B cell (primary cell): ENCODE data around the gene EIF2A. TPM values are rescaled to one million over a fixed set of nuclear protein-coding genes. Genes with fewer than 3 reads are reported as not detected.

ENCODE experiments used
- ATAC-seq: fragments of 200-7000 bp; cut with Tn5 transposase; one replicate; pipeline ENCODE4 v1.10.0; 2021; ENCODE audit warnings: low read depth, mild to moderate bottlenecking, moderate number of reproducible peaks, moderate library complexity
- CTCF ChIA-PET: fragments of 350-600 bp; sonication (Branson Sonifier 250); formaldehyde crosslinking; loops from one replicate; lab custom pipeline; 2021; ENCODE audit warnings: antibody characterized with exemption, inconsistent platforms; lab: Charles Lee
- POLR2A ChIA-PET: fragments of 350-600 bp; sonication (Branson Sonifier 250); formaldehyde crosslinking; loops from one replicate; lab custom pipeline; 2021; ENCODE audit warnings: antibody characterized with exemption; lab: Charles Lee
- DNase-seq: peaks from one replicate; pipeline ENCODE4 v3.0.0; 2013
- H2AFZ ChIP-seq: 2 replicates; pipeline ENCODE4 v1.6.1; 2012; ENCODE audit warnings: mild to moderate bottlenecking, low read depth, low read length; ENCODE audit not compliant: insufficient read depth, poor library complexity, severe bottlenecking
- H3K27ac ChIP-seq, 2 donors: 1 replicate in 1 of 2; 2 replicates in 1 of 2; pipeline ENCODE4 v1.5.1; 2012 to 2013; ENCODE audit warnings: low read length in 2 of 2, mild to moderate bottlenecking in 2 of 2, moderate library complexity in 1 of 2
- H3K27me3 ChIP-seq, 4 experiments: fragments of 200-600 bp in 1 of 4; sonication (generic) in 1 of 4; replicated peaks in 1 of 4; 1 replicate in 2 of 4; 2 replicates in 2 of 4; pipeline versions ENCODE4 v1.6.1 to v1.7.0; 2013 to 2016; ENCODE audit warnings: low read length in 3 of 4, mild to moderate bottlenecking in 2 of 4, mixed read lengths in 1 of 4, moderate library complexity in 1 of 4; ENCODE audit not compliant: insufficient read depth in 4 of 4, control insufficient read depth in 3 of 4; ENCODE audit errors: control extremely low read depth in 1 of 4
- H3K36me3 ChIP-seq, 2 experiments: replicated peaks in 1 of 2; 1 replicate in 1 of 2; 2 replicates in 1 of 2; pipeline versions ENCODE4 v1.6.1 to v1.7.1; 2013; ENCODE audit warnings: low read length in 1 of 2; ENCODE audit not compliant: insufficient read depth in 2 of 2, control insufficient read depth in 1 of 2; ENCODE audit errors: control extremely low read depth in 1 of 2, extremely low read depth in 1 of 2
- H3K4me1 ChIP-seq, 2 donors: fragments of 200-600 bp in 1 of 2; sonication (generic) in 1 of 2; 1 replicate in 1 of 2; 2 replicates in 1 of 2; pipeline versions ENCODE4 v1.5.1 to v1.6.1; 2013 to 2017; ENCODE audit warnings: low read length in 2 of 2; ENCODE audit not compliant: control insufficient read depth in 2 of 2, insufficient read depth in 2 of 2
- H3K4me2 ChIP-seq: replicated peaks from 2 replicates; pipeline ENCODE3; 2012; ENCODE audit warnings: mild to moderate bottlenecking, low read depth, low read length; ENCODE audit not compliant: poor library complexity, severe bottlenecking
- H3K4me3 ChIP-seq, 5 experiments: fragments of 200-600 bp in 1 of 5; sonication (generic) in 1 of 5; 1 replicate in 3 of 5; 2 replicates in 2 of 5; pipeline versions ENCODE4 v1.5.1 to v1.7.0; 2011 to 2016; ENCODE audit warnings: low read length in 4 of 5, mild to moderate bottlenecking in 4 of 5, low read depth in 2 of 5, control low read depth in 1 of 5, moderate library complexity in 1 of 5; ENCODE audit not compliant: insufficient read depth in 1 of 5; ENCODE audit errors: control extremely low read depth in 1 of 5, extremely low read depth in 1 of 5
- H3K79me2 ChIP-seq: fragments of 200-600 bp; sonication (generic); one replicate; pipeline ENCODE4 v1.6.0; 2016; ENCODE audit warnings: low read length; ENCODE audit not compliant: control insufficient read depth, insufficient read depth
- H3K9ac ChIP-seq: fragments of 200-600 bp; sonication (generic); 2 replicates; pipeline ENCODE4 v1.6.1; 2017; ENCODE audit warnings: mild to moderate bottlenecking, low read length, moderate library complexity
- H3K9me3 ChIP-seq, 3 donors: one replicate each; pipeline versions ENCODE4 v1.6.1 to v1.7.1; 2013; ENCODE audit warnings: low read length in 2 of 3; ENCODE audit not compliant: control insufficient read depth in 2 of 3, insufficient read depth in 1 of 3; ENCODE audit errors: control extremely low read depth in 1 of 3
- H4K20me1 ChIP-seq: 2 replicates; pipeline ENCODE4 v1.6.0; 2012; ENCODE audit warnings: mild to moderate bottlenecking, low read length; ENCODE audit not compliant: insufficient read depth, control insufficient read depth, poor library complexity, severe bottlenecking
- H3K27ac Mint-ChIP-seq: one replicate; pipeline ENCODE4 v1.8.0; 2021; ENCODE audit warnings: mixed read lengths
- H3K27me3 Mint-ChIP-seq: one replicate; pipeline ENCODE4 v1.8.0; 2021; ENCODE audit warnings: mixed read lengths
- H3K4me1 Mint-ChIP-seq: one replicate; pipeline ENCODE4 v1.8.0; 2021; ENCODE audit warnings: mixed read lengths
- H3K4me3 Mint-ChIP-seq: one replicate; pipeline ENCODE4 v1.8.0; 2021; ENCODE audit warnings: mixed read lengths
- H3K9me3 Mint-ChIP-seq: one replicate; pipeline ENCODE4 v1.8.0; 2022; ENCODE audit warnings: mixed read lengths; ENCODE audit not compliant: insufficient read depth
- EZH2 ChIP-seq: IDR thresholded peaks from 2 replicates; pipeline ENCODE4 v1.6.1; 2012; ENCODE audit warnings: borderline replicate concordance, low read depth, mild to moderate bottlenecking, moderate library complexity, low read length; ENCODE audit not compliant: insufficient read depth, poor library complexity, severe bottlenecking
- WGBS: methylation state at CpG from one replicate; pipeline ENCODE4 v1.1.5; 2013; ENCODE audit warnings: missing lambda C conversion rate; ENCODE audit not compliant: insufficient coverage; 5-methylcytosine and 5-hydroxymethylcytosine counted together
- intact Hi-C: fragments of 100-400 bp; cut with micrococcal nuclease; formaldehyde crosslinking; loops from one replicate; pipeline ENCODE4 v1.10.0; 2022
- polyA plus RNA-seq: library from polyadenylated mRNA; depleted of rRNA; stranded (reverse); fragments of >200 nt; gene quantifications from 2 replicates; pipeline ENCODE4 v1.2.3, GENCODE V29; 2012
- total RNA-seq, 2 donors: library from RNA; stranded (reverse); fragments of 120-200 nt in 1 of 2; gene quantifications; 1 replicate in 1 of 2; 2 replicates in 1 of 2; pipeline versions ENCODE4 v1.2.3 to v1.2.4, GENCODE V29; 2013 to 2022
- TF ChIP-seq, protein P1 (sequence below): fragments of 200-600 bp; IDR thresholded peaks from one replicate; pipeline ENCODE4 v1.8.0; 2022; ENCODE audit warnings: antibody characterized with exemption, mild to moderate bottlenecking

EIF2A gene
- total and polyA plus RNA-seq, 2 donors (not counting 1 experiment from before 2014, with no cell fraction given), result 63.4 to 78.8 TPM

- POLR2A ChIA-PET, result no interaction called here
- Mint-ChIP-seq H3K4me3 (no peak overlapping the region), H3K9me3 (no peaks in the 10 kb centered on the region), H3K27ac (no peak overlapping the region), H3K27me3 (peaks cover 6% of the 10 kb centered on the region), H3K4me1 (no peaks in the 10 kb centered on the region)
- Histone ChIP-seq H3K4me3 (no peak overlapping the region), H3K27ac (no peak overlapping the region), H3K9me3 (no peaks in the 10 kb centered on the region), H3K4me2 (no peak overlapping the region), H3K9ac (no peak overlapping the region), H3K4me1 (no peaks in the 10 kb centered on the region), H4K20me1 (no peaks in the 10 kb centered on the region), H3K27me3 (no peaks in the 10 kb centered on the region), H3K79me2 (no peaks in the 10 kb centered on the region), H3K36me3 (no peaks in the 10 kb centered on the region), H2AFZ (no peak overlapping the region)
- no peak for DNase-seq
- TF ChIP-seq, protein P1, sequence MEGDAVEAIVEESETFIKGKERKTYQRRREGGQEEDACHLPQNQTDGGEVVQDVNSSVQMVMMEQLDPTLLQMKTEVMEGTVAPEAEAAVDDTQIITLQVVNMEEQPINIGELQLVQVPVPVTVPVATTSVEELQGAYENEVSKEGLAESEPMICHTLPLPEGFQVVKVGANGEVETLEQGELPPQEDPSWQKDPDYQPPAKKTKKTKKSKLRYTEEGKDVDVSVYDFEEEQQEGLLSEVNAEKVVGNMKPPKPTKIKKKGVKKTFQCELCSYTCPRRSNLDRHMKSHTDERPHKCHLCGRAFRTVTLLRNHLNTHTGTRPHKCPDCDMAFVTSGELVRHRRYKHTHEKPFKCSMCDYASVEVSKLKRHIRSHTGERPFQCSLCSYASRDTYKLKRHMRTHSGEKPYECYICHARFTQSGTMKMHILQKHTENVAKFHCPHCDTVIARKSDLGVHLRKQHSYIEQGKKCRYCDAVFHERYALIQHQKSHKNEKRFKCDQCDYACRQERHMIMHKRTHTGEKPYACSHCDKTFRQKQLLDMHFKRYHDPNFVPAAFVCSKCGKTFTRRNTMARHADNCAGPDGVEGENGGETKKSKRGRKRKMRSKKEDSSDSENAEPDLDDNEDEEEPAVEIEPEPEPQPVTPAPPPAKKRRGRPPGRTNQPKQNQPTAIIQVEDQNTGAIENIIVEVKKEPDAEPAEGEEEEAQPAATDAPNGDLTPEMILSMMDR, result no peak
- no peak for TF ChIP-seq EZH2
- 100% methylated on average over 1 of the region's 2 CpGs for WGBS
- CTCF ChIA-PET, result interaction anchor here (0.6 kb wide), 1 partner anchor 619 kb away, joined by 4 read pairs; no protein-coding TSS in a partner anchor
- no peak for ATAC-seq
- intact Hi-C loops, result no loop called here
Measured at GRCh38 chr3:150523538-150523937, 23.0 kb upstream of the EIF2A start.

GRCh38 chr3:150527464-150528255 lies 18.9 kb upstream of the EIF2A start:
- CTCF ChIA-PET, result interaction anchor here (0.6 to 2.7 kb wide), 15 partner anchors 16 to 628 kb away, joined by 3 to 15 read pairs (median 3); partner anchors contain the start of genes EIF2A and SERP1
- Histone ChIP-seq H3K27me3 (no peaks in the 10 kb centered on the region), H3K27ac (no peak overlapping the region), H3K36me3 (no peaks in the 10 kb centered on the region), H3K4me2 (no peak overlapping the region), H2AFZ (no peak overlapping the region), H3K9ac (no peak overlapping the region), H4K20me1 (no peaks in the 10 kb centered on the region), H3K9me3 (no peaks in the 10 kb centered on the region), H3K4me1 (no peaks in the 10 kb centered on the region), H3K4me3 (no peak overlapping the region), H3K79me2 (no peaks in the 10 kb centered on the region)
- H3K4me1 Mint-ChIP-seq, result no peaks in the 10 kb centered on the region
- H3K27me3 Mint-ChIP-seq, result peaks cover 6% of the 10 kb centered on the region
- no peak overlapping the region for H3K4me3 Mint-ChIP-seq
- no peak overlapping the region for H3K27ac Mint-ChIP-seq
- H3K9me3 Mint-ChIP-seq, result no peaks in the 10 kb centered on the region
- DNase-seq (no peak), ATAC-seq (no peak)
- POLR2A ChIA-PET, result no interaction called here
- intact Hi-C loops, result loop anchor here (1.0 kb wide), 3 partner anchors 194 to 619 kb away; no protein-coding TSS in a partner anchor
- 83% methylated on average over 4 of the region's 10 CpGs for WGBS
- TF ChIP-seq, protein P1, result no peak
- no peak for TF ChIP-seq EZH2
